ENCODE data around the gene MYO1A.
"Not testable (repeated sequence)": the region's sequence is repeated elsewhere in the genome, so short reads cannot be mapped to it uniquely, and the experiment has no call there.

MYO1A gene

GRCh38 chr12:56988207-56988739 lies 61.7 kb downstream of the MYO1A start:
- Histone ChIP-seq H3K27me3 (replicated peaks; ENCODE audit: insufficient read depth, low read length) (no peaks in the 10 kb centered on the region), H3K4me2 (ENCODE audit: low read depth, low read length) (no peak overlapping the region), H3F3A (ENCODE audit: insufficient read depth, low read length) (peaks cover 14% of the 10 kb centered on the region), H3K9me2 (replicated peaks; ENCODE audit: insufficient read depth, low read length) (no peaks in the 10 kb centered on the region), H3K4me3 (ENCODE audit: low read length) (no peak overlapping the region), H3K4me1 (ENCODE audit: low read length) (peaks cover 24% of the 10 kb centered on the region), H3K9me3 (replicated peaks; ENCODE audit: insufficient read depth, low read length) (no peaks in the 10 kb centered on the region), H3K36me3 (replicated peaks; ENCODE audit: insufficient read depth, low read length) (no peaks in the 10 kb centered on the region), H2AFZ (ENCODE audit: low read length) (no peak overlapping the region), H3K79me2 (ENCODE audit: low read length) (no peaks in the 10 kb centered on the region), H4K20me1 (ENCODE audit: insufficient read depth, low read length) (no peaks in the 10 kb centered on the region), H3K27ac (ENCODE audit: low read length) (no peak overlapping the region), H3K9ac (ENCODE audit: low read length) (no peak overlapping the region)
- no peak for TF ChIP-seq CTCF (IDR thresholded peaks at IDR 0.05; ENCODE audit: low read length)
- no peak for TF ChIP-seq EZH2 (optimal IDR thresholded peaks at IDR 0.05; ENCODE audit: low read depth, low read length)
- TF ChIP-seq EZH2phosphoT487 (IDR thresholded peaks at IDR 0.05; ENCODE audit: low read length), result no peak
- no peak for DNase-seq

GRCh38 chr12:56987551-56988053 lies 62.3 kb downstream of the MYO1A start:
- no peak for TF ChIP-seq EZH2 (optimal IDR thresholded peaks at IDR 0.05; ENCODE audit: low read depth, low read length)
- TF ChIP-seq CTCF (IDR thresholded peaks at IDR 0.05; ENCODE audit: low read length), result peak; percentile 94
- H2AFZ ChIP-seq (ENCODE audit: low read length), result peak overlapping the region; percentile 24; the same call in 1 of the 2 replicates

DNA sequence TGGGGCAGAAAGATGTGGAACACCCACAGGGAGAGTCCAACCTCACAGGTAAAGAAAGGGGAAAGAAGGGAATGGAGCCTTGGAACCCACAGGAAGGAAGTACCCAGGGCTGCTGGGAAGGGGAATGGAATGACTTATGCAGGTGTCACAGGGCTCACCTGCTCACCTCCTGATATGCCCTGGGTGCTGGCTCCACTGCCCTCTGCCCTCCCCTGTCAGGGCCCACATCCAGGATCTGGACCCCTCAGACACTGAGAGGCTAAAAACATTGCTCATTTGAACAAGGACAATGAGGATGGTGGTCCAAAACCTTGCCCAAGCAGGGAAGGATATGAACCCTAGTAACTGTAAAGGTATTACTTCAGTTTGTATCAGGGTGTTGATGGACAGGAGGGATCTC lies 62.9 kb downstream of the MYO1A start:
- H3K4me2 ChIP-seq (ENCODE audit: low read depth, low read length), result no peak overlapping the region
- no peak overlapping the region for H3K27ac ChIP-seq (ENCODE audit: low read length)
- no peaks in the 10 kb centered on the region for H3K9me2 ChIP-seq (replicated peaks; ENCODE audit: insufficient read depth, low read length)
- H3K36me3 ChIP-seq (replicated peaks; ENCODE audit: insufficient read depth, low read length), result no peaks in the 10 kb centered on the region
- H3K27me3 ChIP-seq (replicated peaks; ENCODE audit: insufficient read depth, low read length), result no peaks in the 10 kb centered on the region
- TF ChIP-seq EZH2 (optimal IDR thresholded peaks at IDR 0.05; ENCODE audit: low read depth, low read length), result no peak
- no peaks in the 10 kb centered on the region for H4K20me1 ChIP-seq (ENCODE audit: insufficient read depth, low read length)
- H3K9me3 ChIP-seq (replicated peaks; ENCODE audit: insufficient read depth, low read length), result no peaks in the 10 kb centered on the region
- no peak for DNase-seq
- peaks cover 10% of the 10 kb centered on the region for H3F3A ChIP-seq (ENCODE audit: insufficient read depth, low read length)
- H3K79me2 ChIP-seq (ENCODE audit: low read length), result no peaks in the 10 kb centered on the region
- peaks cover 23% of the 10 kb centered on the region for H3K4me1 ChIP-seq (ENCODE audit: low read length)
- H3K9ac ChIP-seq (ENCODE audit: low read length), result no peak overlapping the region
- H3K4me3 ChIP-seq (ENCODE audit: low read length), result no peak overlapping the region
- peak overlapping the region; percentile 24; the same call in 1 of the 2 replicates for H2AFZ ChIP-seq (ENCODE audit: low read length)

More at GRCh38 chr12:56987551-56988053, 62.3 kb downstream of the MYO1A start:
- Histone ChIP-seq H3K79me2 (ENCODE audit: low read length) (no peaks in the 10 kb centered on the region), H3K36me3 (replicated peaks; ENCODE audit: insufficient read depth, low read length) (no peaks in the 10 kb centered on the region), H3K9me3 (replicated peaks; ENCODE audit: insufficient read depth, low read length) (no peaks in the 10 kb centered on the region), H4K20me1 (ENCODE audit: insufficient read depth, low read length) (no peaks in the 10 kb centered on the region), H3K4me1 (ENCODE audit: low read length) (peaks cover 24% of the 10 kb centered on the region), H3K4me3 (ENCODE audit: low read length) (no peak overlapping the region), H3K4me2 (ENCODE audit: low read depth, low read length) (no peak overlapping the region), H3K27me3 (replicated peaks; ENCODE audit: insufficient read depth, low read length) (no peaks in the 10 kb centered on the region), H3K27ac (ENCODE audit: low read length) (no peak overlapping the region), H3K9me2 (replicated peaks; ENCODE audit: insufficient read depth, low read length) (no peaks in the 10 kb centered on the region), H3F3A (ENCODE audit: insufficient read depth, low read length) (peaks cover 12% of the 10 kb centered on the region), H3K9ac (ENCODE audit: low read length) (no peak overlapping the region)
- DNase-seq, result peak; percentile 65

DNA sequence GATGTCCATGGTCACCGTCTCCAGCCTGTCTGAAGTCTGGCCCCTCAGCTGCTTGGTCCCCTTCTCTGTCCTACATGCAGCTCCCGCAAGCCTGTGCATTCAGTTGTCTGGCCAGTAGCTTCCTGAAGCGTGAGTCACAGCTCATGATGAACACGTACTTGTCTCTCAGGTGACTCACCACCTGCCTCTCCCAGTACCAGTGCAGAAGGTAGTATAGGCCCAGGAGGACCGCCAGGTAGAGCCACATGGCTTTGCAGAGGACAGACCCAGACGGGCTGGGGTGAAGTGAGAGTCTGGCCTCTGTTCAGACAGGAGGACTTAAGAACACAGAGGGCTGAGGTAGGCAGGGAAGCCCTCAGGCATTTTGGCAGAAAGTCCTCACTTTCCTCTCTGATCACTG lies 64.2 kb downstream of the MYO1A start:
- 0 out of 2 replicates have a peak overlapping the region, but pooled peaks have one; percentile 35 for H2AFZ ChIP-seq (ENCODE audit: low read length)
- H3K36me3 ChIP-seq (replicated peaks; ENCODE audit: insufficient read depth, low read length), result not testable (repeated sequence)

More for the DNA sequence above, 64.2 kb downstream of the MYO1A start:
- H3K27me3 ChIP-seq (replicated peaks; ENCODE audit: insufficient read depth, low read length); DNase-seq; H4K20me1 ChIP-seq (ENCODE audit: insufficient read depth, low read length); H3K9me3 ChIP-seq (replicated peaks; ENCODE audit: insufficient read depth, low read length); H3K9ac ChIP-seq (ENCODE audit: low read length); H3K9me2 ChIP-seq (replicated peaks; ENCODE audit: insufficient read depth, low read length); H3K79me2 ChIP-seq (ENCODE audit: low read length); H3K4me2 ChIP-seq (ENCODE audit: low read depth, low read length); H3K4me3 ChIP-seq (ENCODE audit: low read length); H3K4me1 ChIP-seq (ENCODE audit: low read length); H3F3A ChIP-seq (ENCODE audit: insufficient read depth, low read length); H3K27ac ChIP-seq (ENCODE audit: low read length): not testable (repeated sequence)

All from MM.1S (cell line).